ENCODE results near the gene TDRD10. TPM values are rescaled to one million over a fixed set of nuclear protein-coding genes. Genes with fewer than 3 reads are reported as not detected.

TDRD10 gene
- total RNA-seq, 1 experiment from 2014 or later, result not detected

- H3K4me3 ChIP-seq, result peak overlapping the region; percentile 80
- no peaks in the 10 kb centered on the region for H3K9me3 ChIP-seq
- no peak for DNase-seq
- H3K36me3 ChIP-seq, result peaks cover 44% of the 10 kb centered on the region
- no peaks in the 10 kb centered on the region for H3K27me3 ChIP-seq
Measured at GRCh38 chr1:154557248-154557938, 55.4 kb downstream of the TDRD10 start.

GRCh38 chr1:154557939-154558719 is 56.1 kb downstream of the TDRD10 start, which contains the start of gene UBE2Q1:
Gene UBE2Q1, minus strand, starts transcription at chr1:154558662. Its CDS starts 109 bp downstream, at chr1:154558553.
- DNase-seq, result peak; percentile 41
- Histone ChIP-seq H3K9me3 (no peaks in the 10 kb centered on the region), H3K4me3 (peak within 1 kb of the TSS; percentile 80), H3K27me3 (no peaks in the 10 kb centered on the region), H3K36me3 (peaks cover 37% of the 10 kb centered on the region)

- Histone ChIP-seq H3K9me3 (no peaks in the 10 kb centered on the region), H3K36me3 (peaks cover 29% of the 10 kb centered on the region), H3K27me3 (no peaks in the 10 kb centered on the region), H3K4me3 (peak overlapping the region; percentile 65)
- peak; percentile 100 for DNase-seq
Measured at GRCh38 chr1:154558720-154559465, 56.9 kb downstream of the TDRD10 start.

DNA sequence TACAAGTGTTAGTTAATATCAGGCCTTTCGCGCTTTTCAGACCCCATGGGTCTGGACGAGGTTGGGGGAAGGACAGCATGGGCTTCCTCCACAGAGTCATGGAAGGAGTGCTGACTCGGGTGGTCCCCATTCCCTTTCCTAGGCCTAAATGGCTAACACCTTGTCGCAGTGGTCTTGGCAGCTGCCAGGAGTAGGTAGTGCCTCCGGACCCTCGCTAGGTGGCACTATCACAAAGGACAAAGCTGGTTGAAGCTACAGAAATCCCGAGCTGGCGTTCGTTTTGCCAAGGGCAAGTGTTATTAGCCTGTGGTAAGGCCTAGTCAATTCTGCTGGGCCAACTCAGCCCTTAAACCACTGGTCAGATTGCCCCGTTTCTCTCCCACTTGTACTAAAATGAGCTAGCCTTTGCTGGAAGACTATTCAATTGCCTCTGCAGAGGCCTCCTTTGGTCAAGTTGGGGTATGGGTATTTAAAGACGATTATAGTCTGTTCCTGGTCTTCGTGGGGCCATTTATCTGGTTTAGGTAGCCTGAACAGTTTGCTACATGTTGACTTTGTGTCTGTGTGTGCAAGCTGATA is 57.5 kb downstream of the TDRD10 start:
- Histone ChIP-seq H3K36me3 (peaks cover 23% of the 10 kb centered on the region), H3K9me3 (no peaks in the 10 kb centered on the region), H3K27me3 (no peaks in the 10 kb centered on the region), H3K4me3 (peak overlapping the region; percentile 65)
- peak; percentile 89 for DNase-seq

- Histone ChIP-seq H3K36me3 (no peaks in the 10 kb centered on the region), H3K9me3 (no peaks in the 10 kb centered on the region), H3K27me3 (peaks cover 22% of the 10 kb centered on the region), H3K4me3 (no peak overlapping the region)
- no peak for DNase-seq
Measured at GRCh38 chr1:154565876-154566275, 63.9 kb downstream of the TDRD10 start.

DNA sequence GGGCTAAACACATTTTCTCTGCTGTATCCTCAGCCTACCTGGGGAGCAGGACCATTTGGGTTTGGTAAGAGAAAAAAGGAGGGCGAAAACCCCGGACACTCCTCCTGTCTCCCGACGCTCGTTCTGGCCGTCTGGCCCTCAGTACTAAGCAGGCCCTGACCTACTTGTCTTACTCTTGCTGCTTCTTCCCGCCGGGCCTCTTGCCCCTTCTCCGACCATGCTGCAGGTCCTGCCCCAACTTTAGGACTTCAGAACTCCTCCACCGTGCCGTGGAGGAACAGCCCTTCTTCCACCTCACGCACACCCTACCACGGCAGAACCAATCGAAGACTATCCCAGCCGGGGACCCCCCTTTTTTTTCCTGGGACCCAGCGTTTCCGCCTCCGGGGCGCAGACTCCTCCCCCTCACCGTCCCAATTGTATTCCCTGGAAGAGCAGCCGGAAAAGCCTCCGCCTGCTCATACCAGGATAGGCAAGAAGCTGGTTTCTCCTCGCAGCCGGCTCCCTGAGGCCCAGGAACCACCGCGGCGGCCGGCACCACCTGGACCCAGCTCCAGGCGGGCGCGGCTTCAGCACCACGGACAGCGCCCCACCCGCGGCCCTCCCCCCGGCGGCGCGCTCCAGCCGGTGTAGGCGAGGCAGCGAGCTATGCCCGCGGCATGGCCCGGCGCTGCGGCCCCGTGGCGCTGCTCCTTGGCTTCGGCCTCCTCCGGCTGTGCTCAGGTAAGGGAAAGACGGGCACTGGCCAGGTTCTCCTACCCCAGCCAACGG is 65.6 kb downstream of the TDRD10 start, which contains the start of gene CHRNB2:
Gene CHRNB2, plus strand, starts transcription at position 393 of the 771 bp plus-strand sequence. Its CDS starts 267 bp downstream, at position 660.
- no peaks in the 10 kb centered on the region for H3K9me3 ChIP-seq
- no peaks in the 10 kb centered on the region for H3K36me3 ChIP-seq
- DNase-seq, result peak; percentile 66
- peaks cover 22% of the 10 kb centered on the region for H3K27me3 ChIP-seq
- no peak within 1 kb of the TSS for H3K4me3 ChIP-seq

GRCh38 chr1:154568157-154568815 is 66.3 kb downstream of the TDRD10 start:
- peaks cover 22% of the 10 kb centered on the region for H3K27me3 ChIP-seq
- no peaks in the 10 kb centered on the region for H3K9me3 ChIP-seq
- no peaks in the 10 kb centered on the region for H3K36me3 ChIP-seq
- H3K4me3 ChIP-seq, result no peak overlapping the region
- no peak for DNase-seq

- Histone ChIP-seq H3K4me3 (no peak overlapping the region), H3K9me3 (no peaks in the 10 kb centered on the region), H3K27me3 (peaks cover 12% of the 10 kb centered on the region), H3K36me3 (no peaks in the 10 kb centered on the region)
- DNase-seq, result no peak
Measured at GRCh38 chr1:154571244-154571963, 69.4 kb downstream of the TDRD10 start.

GRCh38 chr1:154571964-154572288 is 69.9 kb downstream of the TDRD10 start:
- no peak for DNase-seq
- no peaks in the 10 kb centered on the region for H3K36me3 ChIP-seq
- H3K9me3 ChIP-seq, result no peaks in the 10 kb centered on the region
- H3K4me3 ChIP-seq, result no peak overlapping the region
- peaks cover 7% of the 10 kb centered on the region for H3K27me3 ChIP-seq

GRCh38 chr1:154572468-154573167 is 70.6 kb downstream of the TDRD10 start:
- Histone ChIP-seq H3K9me3 (no peaks in the 10 kb centered on the region), H3K27me3 (peaks cover under 1% of the 10 kb centered on the region), H3K36me3 (no peaks in the 10 kb centered on the region), H3K4me3 (no peak overlapping the region)
- no peak for DNase-seq

DNA sequence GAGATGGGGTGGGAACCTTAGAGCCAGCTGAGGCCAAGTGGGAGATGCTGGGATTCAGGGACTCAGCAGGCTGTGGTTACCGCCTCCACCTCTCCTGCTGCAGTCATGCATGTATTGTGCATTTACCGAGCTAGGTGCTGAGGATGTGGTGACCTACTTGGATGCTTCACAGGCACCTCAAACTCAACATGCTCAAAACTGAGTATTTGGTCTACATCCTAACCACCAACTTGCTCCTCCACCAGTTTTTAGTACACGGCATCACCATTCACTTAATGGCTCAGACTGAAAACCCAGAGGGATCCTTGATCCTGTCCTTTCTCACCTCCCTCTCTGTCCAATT is 71.1 kb downstream of the TDRD10 start:
- Histone ChIP-seq H3K9me3 (no peaks in the 10 kb centered on the region), H3K4me3 (no peak overlapping the region), H3K27me3 (no peaks in the 10 kb centered on the region; the same call in 1 of the 2 replicates), H3K36me3 (peaks cover under 1% of the 10 kb centered on the region)
- no peak for DNase-seq

GRCh38 chr1:154574716-154575115 is 72.7 kb downstream of the TDRD10 start:
- Histone ChIP-seq H3K27me3 (no peaks in the 10 kb centered on the region; the same call in 1 of the 2 replicates), H3K36me3 (peaks cover 17% of the 10 kb centered on the region), H3K9me3 (no peaks in the 10 kb centered on the region), H3K4me3 (no peak overlapping the region)
- peak; percentile 52 for DNase-seq

DNA sequence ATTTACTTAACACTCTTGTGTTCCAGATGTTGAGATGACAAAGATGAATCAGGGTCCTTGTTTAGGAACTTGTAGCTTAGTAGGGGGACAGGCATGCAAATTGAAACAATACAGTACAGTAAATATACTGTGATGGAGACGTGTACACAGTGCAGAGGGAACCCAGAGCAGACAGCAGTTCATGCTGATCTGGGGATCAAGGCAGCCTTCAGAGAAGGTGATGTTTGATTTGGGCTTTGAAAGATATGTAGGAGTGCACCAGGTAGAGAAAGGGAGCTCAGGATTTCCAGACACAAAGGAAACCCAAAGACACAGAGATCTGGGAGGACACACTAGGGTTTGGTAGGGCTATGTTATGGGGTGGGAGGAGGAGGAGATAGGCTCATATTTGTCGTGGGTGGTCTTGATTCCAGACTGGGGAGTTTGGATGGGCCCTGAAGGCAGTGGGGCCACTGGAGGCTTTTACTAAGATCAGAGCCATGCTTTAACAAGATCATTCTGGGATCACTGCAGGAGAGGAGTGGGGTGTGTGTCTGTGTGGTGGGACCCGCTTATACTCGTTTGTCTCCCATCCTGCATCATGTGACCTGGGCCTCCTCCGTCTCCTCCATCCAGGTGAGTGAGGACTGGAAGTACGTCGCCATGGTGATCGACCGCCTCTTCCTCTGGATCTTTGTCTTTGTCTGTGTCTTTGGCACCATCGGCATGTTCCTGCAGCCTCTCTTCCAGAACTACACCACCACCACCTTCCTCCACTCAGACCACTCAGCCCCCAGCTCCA is 73.3 kb downstream of the TDRD10 start:
- no peak overlapping the region for H3K4me3 ChIP-seq

More for the DNA sequence above, 73.3 kb downstream of the TDRD10 start:
- Histone ChIP-seq H3K9me3 (no peaks in the 10 kb centered on the region), H3K27me3 (no peaks in the 10 kb centered on the region; the same call in 1 of the 2 replicates), H3K36me3 (peaks cover 23% of the 10 kb centered on the region)
- DNase-seq, result no peak

Measured in MG63 (cell line).